ENCODE results near the gene DAB2. TPM values are rescaled to one million over a fixed set of nuclear protein-coding genes. Genes with fewer than 3 reads are reported as not detected.

Gene DAB2
- total RNA-seq, 2 experiments from 2014 or later, result not detected

- no peaks in the 10 kb centered on the region for H3K9me3 Mint-ChIP-seq
- CTCF ChIA-PET, result no interaction called here
- intact Hi-C loops (cut with micrococcal nuclease), result no loop called here
- DNase-seq, result no peak
- H3K27ac Mint-ChIP-seq, result no peak overlapping the region
- no peaks in the 10 kb centered on the region for H3K4me1 Mint-ChIP-seq (ENCODE audit: low read depth)
- H3K36me3 Mint-ChIP-seq (ENCODE audit: low read depth), result no peaks in the 10 kb centered on the region
- H3K27me3 Mint-ChIP-seq (ENCODE audit: low read depth), result peaks cover 46% of the 10 kb centered on the region
- no peak overlapping the region for H3K4me3 Mint-ChIP-seq
These were observed 2.4 kb upstream of the DAB2 start for GRCh38 chr5:39427229-39427628.

GRCh38 chr5:39426746-39427105, 1.9 kb upstream of the DAB2 start:
- peaks cover 46% of the 10 kb centered on the region for H3K27me3 Mint-ChIP-seq (ENCODE audit: low read depth)
- no peaks in the 10 kb centered on the region for H3K4me1 Mint-ChIP-seq (ENCODE audit: low read depth)
- no peaks in the 10 kb centered on the region for H3K36me3 Mint-ChIP-seq (ENCODE audit: low read depth)
- no peak overlapping the region for H3K27ac Mint-ChIP-seq
- CTCF ChIA-PET, result no interaction called here
- intact Hi-C loops (cut with micrococcal nuclease), result no loop called here
- H3K9me3 Mint-ChIP-seq, result no peaks in the 10 kb centered on the region
- H3K4me3 Mint-ChIP-seq, result no peak overlapping the region
- no peak for DNase-seq

- Mint-ChIP-seq H3K27ac (no peak overlapping the region), H3K36me3 (ENCODE audit: low read depth) (no peaks in the 10 kb centered on the region), H3K9me3 (no peaks in the 10 kb centered on the region), H3K4me3 (no peak overlapping the region), H3K27me3 (ENCODE audit: low read depth) (peaks cover 46% of the 10 kb centered on the region), H3K4me1 (ENCODE audit: low read depth) (no peaks in the 10 kb centered on the region)
- CTCF ChIA-PET, result interaction anchor here (0.7 to 1.4 kb wide), 2 partner anchors 108 to 446 kb away, joined by 4 to 7 read pairs; no protein-coding TSS in a partner anchor
- intact Hi-C loops (cut with micrococcal nuclease), result no loop called here
- DNase-seq, result no peak
These were observed 1.4 kb upstream of the DAB2 start for GRCh38 chr5:39426051-39426745.

GRCh38 chr5:39423331-39423751, 1.4 kb downstream of the DAB2 start:
- no peak for DNase-seq
- no peak overlapping the region for H3K27ac Mint-ChIP-seq
- intact Hi-C loops (cut with micrococcal nuclease), result no loop called here
- H3K4me1 Mint-ChIP-seq (ENCODE audit: low read depth), result no peaks in the 10 kb centered on the region
- H3K4me3 Mint-ChIP-seq, result no peak overlapping the region
- no peaks in the 10 kb centered on the region for H3K9me3 Mint-ChIP-seq
- no peaks in the 10 kb centered on the region for H3K36me3 Mint-ChIP-seq (ENCODE audit: low read depth)
- peaks cover 34% of the 10 kb centered on the region for H3K27me3 Mint-ChIP-seq (ENCODE audit: low read depth)
- CTCF ChIA-PET, result interaction anchor here (2.5 kb wide), 2 partner anchors 47 to 125 kb away, joined by 7 to 9 read pairs; no protein-coding TSS in a partner anchor

- H3K36me3 Mint-ChIP-seq (ENCODE audit: low read depth), result no peaks in the 10 kb centered on the region
- no peak overlapping the region for H3K4me3 Mint-ChIP-seq
- no peaks in the 10 kb centered on the region for H3K9me3 Mint-ChIP-seq
- H3K27me3 Mint-ChIP-seq (ENCODE audit: low read depth), result peaks cover 32% of the 10 kb centered on the region
- intact Hi-C loops (cut with micrococcal nuclease), result no loop called here
- CTCF ChIA-PET, result interaction anchor here (0.6 to 2.5 kb wide), 3 partner anchors 47 to 126 kb away, joined by 6 to 9 read pairs (median 7); no protein-coding TSS in a partner anchor
- H3K27ac Mint-ChIP-seq, result no peak overlapping the region
- no peak for DNase-seq
- no peaks in the 10 kb centered on the region for H3K4me1 Mint-ChIP-seq (ENCODE audit: low read depth)
These were observed 2.0 kb downstream of the DAB2 start for GRCh38 chr5:39422728-39423285.

- Mint-ChIP-seq H3K4me1 (ENCODE audit: low read depth) (no peaks in the 10 kb centered on the region), H3K36me3 (ENCODE audit: low read depth) (no peaks in the 10 kb centered on the region), H3K27ac (no peak overlapping the region), H3K4me3 (no peak overlapping the region), H3K9me3 (no peaks in the 10 kb centered on the region), H3K27me3 (ENCODE audit: low read depth) (peaks cover 27% of the 10 kb centered on the region)
- CTCF ChIA-PET, result no interaction called here
- intact Hi-C loops (cut with micrococcal nuclease), result no loop called here
- no peak for DNase-seq
These were observed 2.7 kb downstream of the DAB2 start for GRCh38 chr5:39422036-39422606.

GRCh38 chr5:39420482-39421145, 4.2 kb downstream of the DAB2 start:
- Mint-ChIP-seq H3K36me3 (ENCODE audit: low read depth) (no peaks in the 10 kb centered on the region), H3K4me3 (no peak overlapping the region), H3K4me1 (ENCODE audit: low read depth) (no peaks in the 10 kb centered on the region), H3K27me3 (ENCODE audit: low read depth) (peaks cover 16% of the 10 kb centered on the region), H3K27ac (no peak overlapping the region), H3K9me3 (no peaks in the 10 kb centered on the region)
- no peak for DNase-seq
- intact Hi-C loops (cut with micrococcal nuclease), result no loop called here
- CTCF ChIA-PET, result interaction anchor here (0.6 to 2.0 kb wide), 3 partner anchors 45 to 122 kb away, joined by 3 to 6 read pairs (median 3); no protein-coding TSS in a partner anchor

GRCh38 chr5:39419796-39420195, 5.0 kb downstream of the DAB2 start:
- DNase-seq, result no peak
- intact Hi-C loops (cut with micrococcal nuclease), result no loop called here
- Mint-ChIP-seq H3K27ac (no peak overlapping the region), H3K4me1 (ENCODE audit: low read depth) (no peaks in the 10 kb centered on the region), H3K9me3 (no peaks in the 10 kb centered on the region), H3K4me3 (no peak overlapping the region), H3K27me3 (ENCODE audit: low read depth) (peaks cover 11% of the 10 kb centered on the region), H3K36me3 (ENCODE audit: low read depth) (no peaks in the 10 kb centered on the region)
- CTCF ChIA-PET, result interaction anchor here (2.0 kb wide), 1 partner anchor 44 kb away, joined by 6 read pairs; no protein-coding TSS in a partner anchor

- no peaks in the 10 kb centered on the region for H3K9me3 Mint-ChIP-seq
- H3K27me3 Mint-ChIP-seq (ENCODE audit: low read depth), result no peaks in the 10 kb centered on the region
- H3K4me1 Mint-ChIP-seq (ENCODE audit: low read depth), result no peaks in the 10 kb centered on the region
- H3K4me3 Mint-ChIP-seq, result no peak overlapping the region
- intact Hi-C loops (cut with micrococcal nuclease), result no loop called here
- CTCF ChIA-PET, result interaction anchor here (1.2 kb wide), 1 partner anchor 42 kb away, joined by 3 read pairs; no protein-coding TSS in a partner anchor
- no peak for DNase-seq
- no peaks in the 10 kb centered on the region for H3K36me3 Mint-ChIP-seq (ENCODE audit: low read depth)
- no peak overlapping the region for H3K27ac Mint-ChIP-seq
These were observed 6.8 kb downstream of the DAB2 start for GRCh38 chr5:39417979-39418378.

- no peak overlapping the region for H3K4me3 Mint-ChIP-seq
- CTCF ChIA-PET, result interaction anchor here (0.6 to 1.8 kb wide), 3 partner anchors 10 to 792 kb away, joined by 3 to 5 read pairs (median 4); partner anchors contain the start of gene DAB2
- DNase-seq, result no peak
- H3K36me3 Mint-ChIP-seq (ENCODE audit: low read depth), result no peaks in the 10 kb centered on the region
- intact Hi-C loops (cut with micrococcal nuclease), result no loop called here
- H3K27ac Mint-ChIP-seq, result no peak overlapping the region
- no peaks in the 10 kb centered on the region for H3K27me3 Mint-ChIP-seq (ENCODE audit: low read depth)
- H3K9me3 Mint-ChIP-seq, result no peaks in the 10 kb centered on the region
- no peaks in the 10 kb centered on the region for H3K4me1 Mint-ChIP-seq (ENCODE audit: low read depth)
These were observed 9.6 kb downstream of the DAB2 start for GRCh38 chr5:39415201-39415600.

GRCh38 chr5:39414426-39414825, 10.4 kb downstream of the DAB2 start:
- H3K4me1 Mint-ChIP-seq (ENCODE audit: low read depth), result no peaks in the 10 kb centered on the region
- intact Hi-C loops (cut with micrococcal nuclease), result no loop called here
- no peak for DNase-seq
- H3K27ac Mint-ChIP-seq, result no peak overlapping the region
- CTCF ChIA-PET, result interaction anchor here (0.6 kb wide), 1 partner anchor 266 kb away, joined by 3 read pairs; no protein-coding TSS in a partner anchor
- peaks cover 1% of the 10 kb centered on the region for H3K27me3 Mint-ChIP-seq (ENCODE audit: low read depth)
- H3K4me3 Mint-ChIP-seq, result no peak overlapping the region
- H3K9me3 Mint-ChIP-seq, result no peaks in the 10 kb centered on the region
- H3K36me3 Mint-ChIP-seq (ENCODE audit: low read depth), result no peaks in the 10 kb centered on the region

- H3K4me1 Mint-ChIP-seq (ENCODE audit: low read depth), result no peaks in the 10 kb centered on the region
- no peaks in the 10 kb centered on the region for H3K9me3 Mint-ChIP-seq
- DNase-seq, result no peak
- intact Hi-C loops (cut with micrococcal nuclease), result no loop called here
- H3K27ac Mint-ChIP-seq, result no peak overlapping the region
- CTCF ChIA-PET, result interaction anchor here (0.6 kb wide), 3 partner anchors 265 to 832 kb away, joined by 3 to 4 read pairs (median 3); no protein-coding TSS in a partner anchor
- H3K4me3 Mint-ChIP-seq, result no peak overlapping the region
- H3K27me3 Mint-ChIP-seq (ENCODE audit: low read depth), result peaks cover 1% of the 10 kb centered on the region
- no peaks in the 10 kb centered on the region for H3K36me3 Mint-ChIP-seq (ENCODE audit: low read depth)
These were observed 11.0 kb downstream of the DAB2 start for GRCh38 chr5:39413771-39414170.

Measured in activated naive CD4-positive, alpha-beta T cell treated with anti-CD3 and anti-CD28 coated beads for 36 hours (primary cell).